SK-N-SH (cell line): ENCODE measurements around the gene CANT1. TPM values are rescaled to one million over a fixed set of nuclear protein-coding genes. Genes with fewer than 3 reads are reported as not detected.
A peak's percentile ranks its signal among the peaks of the same experiment; 100 is the strongest.

ENCODE experiments used
- CTCF ChIA-PET: fragments of 300-600, 350-600 bp; formaldehyde crosslinking; extraction: SDS; loops from one replicate; lab custom pipeline; 2021; lab: Yijun Ruan, JAX
- POLR2A ChIA-PET: fragments of 350-600 bp; sonication (Branson Sonifier 250); formaldehyde crosslinking; extraction: SDS; loops from one replicate; lab custom pipeline; 2020; ENCODE audit warnings: antibody characterized with exemption, inconsistent platforms; lab: Yijun Ruan, JAX
- DNase-seq: peaks from one replicate; pipeline ENCODE4 v3.0.0; 2012
- H2AFZ ChIP-seq: fragments of 200-600 bp; sonication (generic); 2 replicates; pipeline ENCODE4 v1.8.1; 2016; ENCODE audit warnings: antibody characterized with exemption, mild to moderate bottlenecking, low read depth
- H3F3A ChIP-seq: fragments of 200-600 bp; sonication (generic); replicated peaks from 2 replicates; pipeline ENCODE3; 2016; ENCODE audit warnings: antibody characterized with exemption, mild to moderate bottlenecking; ENCODE audit not compliant: insufficient read depth
- H3K27ac ChIP-seq, 2 experiments: fragments of 200-500 bp in 1 of 2; fragments of 200-600 bp in 1 of 2; sonication (Bioruptor generic) in 1 of 2; sonication (generic), shearing (Covaris generic) in 1 of 2; 2 replicates each; pipeline versions ENCODE4 v1.5.1 to v1.6.1; 2014 to 2016; ENCODE audit warnings: low read depth in 2 of 2, inconsistent platforms in 1 of 2, low read length in 1 of 2, mild to moderate bottlenecking in 1 of 2, mixed read lengths in 1 of 2
- H3K27me3 ChIP-seq: fragments of 200-600 bp; sonication (generic), shearing (Covaris generic); 2 replicates; pipeline ENCODE4 v1.6.1; 2016; ENCODE audit warnings: mixed run types; ENCODE audit not compliant: insufficient read depth
- H3K36me3 ChIP-seq, 2 experiments: fragments of 200-500 bp in 1 of 2; fragments of 200-600 bp in 1 of 2; sonication (Bioruptor generic) in 1 of 2; sonication (generic) in 1 of 2; replicated peaks in 1 of 2; 2 replicates each; pipeline versions ENCODE3 to v1.5.1; 2014 to 2016; ENCODE audit warnings: low read length in 1 of 2, mild to moderate bottlenecking in 1 of 2; ENCODE audit not compliant: insufficient read depth in 2 of 2, control insufficient read depth in 1 of 2
- H3K4me1 ChIP-seq, 2 experiments: fragments of 200-500 bp in 1 of 2; fragments of 200-600 bp in 1 of 2; sonication (Bioruptor generic) in 1 of 2; sonication (generic), shearing (Covaris generic) in 1 of 2; 2 replicates each; pipeline versions ENCODE4 v1.5.1 to v1.6.1; 2014 to 2016; ENCODE audit warnings: low read depth in 1 of 2, low read length in 1 of 2, mixed run types in 1 of 2; ENCODE audit not compliant: insufficient read depth in 2 of 2, control insufficient read depth in 1 of 2
- H3K4me2 ChIP-seq: fragments of 200-600 bp; sonication (generic), shearing (Covaris generic); 2 replicates; pipeline ENCODE4 v1.6.1; 2017; ENCODE audit warnings: mixed run types
- H3K4me3 ChIP-seq, 2 experiments: fragments of 200-500 bp in 1 of 2; fragments of 200-600 bp in 1 of 2; sonication (Bioruptor generic) in 1 of 2; sonication (generic), shearing (Covaris generic) in 1 of 2; 2 replicates each; pipeline versions ENCODE4 v1.5.1 to v1.8.1; 2014 to 2016; ENCODE audit warnings: low read depth in 2 of 2, inconsistent platforms in 1 of 2, low read length in 1 of 2, mild to moderate bottlenecking in 1 of 2, mixed read lengths in 1 of 2, moderate library complexity in 1 of 2
- H3K79me2 ChIP-seq: fragments of 200-600 bp; sonication (generic); 2 replicates; pipeline ENCODE4 v1.8.1; 2017; ENCODE audit warnings: mild to moderate bottlenecking; ENCODE audit not compliant: insufficient read depth
- H3K9ac ChIP-seq: fragments of 200-600 bp; sonication (generic); 2 replicates; pipeline ENCODE4 v1.6.1; 2017; ENCODE audit warnings: mixed run types
- H3K9me2 ChIP-seq: fragments of 200-600 bp; sonication (generic); 2 replicates; pipeline ENCODE4 v1.6.1; 2017; ENCODE audit warnings: mixed run types
- H3K9me3 ChIP-seq: fragments of 200-600 bp; sonication (generic); 2 replicates; pipeline ENCODE4 v1.6.1; 2017; ENCODE audit warnings: mixed run types, mild to moderate bottlenecking, moderate library complexity
- H4K20me1 ChIP-seq: fragments of 200-600 bp; sonication (generic); 2 replicates; pipeline ENCODE4 v1.6.1; 2017; ENCODE audit warnings: mild to moderate bottlenecking, mixed run types; ENCODE audit not compliant: insufficient read depth
- CTCF ChIP-seq: fragments of 200-600 bp; sonication (generic); IDR thresholded peaks from 2 replicates; pipeline ENCODE4 v1.6.1; 2017; ENCODE audit warnings: antibody characterized with exemption, mild to moderate bottlenecking, moderate library complexity
- EP300 ChIP-seq, 2 experiments: IDR thresholded peaks; 2 replicates each; pipeline versions ENCODE4 v1.4.0 to v1.6.1; 2012; ENCODE audit warnings: borderline replicate concordance in 1 of 2, low read depth in 1 of 2, low read length in 1 of 2
- FOXJ3 ChIP-seq: sonication (generic); formaldehyde crosslinking; IDR thresholded peaks from 2 replicates; pipeline ENCODE4 v1.5.1; 2020; ENCODE audit warnings: mild to moderate bottlenecking, missing genetic modification reagents
- FOXM1 ChIP-seq: IDR thresholded peaks from 2 replicates; pipeline ENCODE4 v1.4.0; 2012; ENCODE audit warnings: low read depth, mild to moderate bottlenecking
- IRF3 ChIP-seq: fragments of 150-350 bp; IDR thresholded peaks from 2 replicates; pipeline ENCODE4 v1.6.1; 2016; ENCODE audit warnings: mild to moderate bottlenecking, low read depth, low read length
- JUND ChIP-seq: IDR thresholded peaks from 2 replicates; pipeline ENCODE4 v1.4.0; 2012
- NFIC ChIP-seq: IDR thresholded peaks from 2 replicates; pipeline ENCODE4 v1.4.0; 2012; ENCODE audit warnings: borderline replicate concordance
- NRF1 ChIP-seq: IDR thresholded peaks from 2 replicates; pipeline ENCODE4 v1.6.1; 2012; ENCODE audit warnings: low read depth, mild to moderate bottlenecking, low read length
- PBX3 ChIP-seq: IDR thresholded peaks from 2 replicates; pipeline ENCODE4; 2012
- POLR2AphosphoS5 ChIP-seq: IDR thresholded peaks from 2 replicates; pipeline ENCODE4 v1.6.1; 2012; ENCODE audit warnings: low read depth, low read length
- REST ChIP-seq: IDR thresholded peaks from 2 replicates; pipeline ENCODE4 v1.6.1; 2012; ENCODE audit warnings: mild to moderate bottlenecking, low read depth, low read length, moderate library complexity
- RFX5 ChIP-seq: IDR thresholded peaks from 2 replicates; pipeline ENCODE4 v1.6.1; 2012; ENCODE audit warnings: mild to moderate bottlenecking, improper control_type of control experiment, low read length
- RXRA ChIP-seq: IDR thresholded peaks from 2 replicates; pipeline ENCODE4 v1.4.0; 2012; ENCODE audit warnings: low read depth, mild to moderate bottlenecking, borderline replicate concordance
- SMC3 ChIP-seq: IDR thresholded peaks from 2 replicates; pipeline ENCODE4 v1.6.1; 2012; ENCODE audit warnings: low read depth, low read length, improper control_type of control experiment
- TEAD4 ChIP-seq: IDR thresholded peaks from 2 replicates; pipeline ENCODE4 v1.4.0; 2012; ENCODE audit warnings: mild to moderate bottlenecking, borderline replicate concordance; ENCODE audit not compliant: insufficient read depth
- ZBTB33 ChIP-seq: IDR thresholded peaks from 2 replicates; pipeline ENCODE4 v1.4.0; 2012; ENCODE audit warnings: low read depth, borderline replicate concordance
- WGBS: methylation state at CpG from one replicate; pipeline ENCODE4 v1.1.6; 2017; ENCODE audit warnings: low lambda C conversion rate; 5-methylcytosine and 5-hydroxymethylcytosine counted together
- polyA plus RNA-seq, 3 experiments: library from polyadenylated mRNA; depleted of rRNA; stranded (reverse); fragments of >200 nt; gene quantifications; 2 replicates each; pipeline ENCODE4 v1.2.3, GENCODE V29; 2012

CANT1 gene
- polyA plus RNA-seq, 1 of the 3 experiments (the other 2 are of a cell fraction) = 87.4 TPM

GRCh38 chr17:79027274-79027924 is 17.8 kb upstream of the CANT1 start (continued):
- no peak for TF ChIP-seq PBX3
- TF ChIP-seq ZBTB33 = no peak
- no peak for TF ChIP-seq CTCF
- TF ChIP-seq JUND = no peak
- no peak for TF ChIP-seq FOXM1
- TF ChIP-seq RFX5 = no peak
- TF ChIP-seq FOXJ3 (CRISPR knock-in tag) = no peak

GRCh38 chr17:79026376-79027273 is 17.1 kb upstream of the CANT1 start:
- H3K4me3 ChIP-seq = peak overlapping the region; percentile 19 to 35; a peak in 2 of 4 replicates
- peaks cover 33 to 53% of the 10 kb centered on the region in 2 experiments for H3K4me1 ChIP-seq
- H2AFZ ChIP-seq = peak overlapping the region; percentile 48; the same call in 1 of the 2 replicates
- ChIA-PET POLR2A (interaction anchor here (1.4 to 2.1 kb wide), 5 partner anchors 19 to 143 kb away, joined by 3 to 11 read pairs (median 4); partner anchors contain the start of gene LGALS3BP), CTCF (interaction anchor here (0.9 to 22.0 kb wide), 19 partner anchors 8 to 368 kb away, joined by 3 to 405 read pairs (median 6); no protein-coding TSS in a partner anchor)
- peak; percentile 64 for DNase-seq
- H3K27ac ChIP-seq = peak overlapping the region; percentile 51 to 92
- H3K9me2 ChIP-seq = no peaks in the 10 kb centered on the region
- no peaks in the 10 kb centered on the region for H3K27me3 ChIP-seq
- H3K79me2 ChIP-seq = no peaks in the 10 kb centered on the region
- WGBS = 59% methylated on average over 16 of the region's 16 CpGs
- no peaks in the 10 kb centered on the region for H3K9me3 ChIP-seq
- peak overlapping the region; percentile 23; the same call in 1 of the 2 replicates for H3K9ac ChIP-seq
- H3K36me3 ChIP-seq = no peaks in the 10 kb centered on the region
- no peaks in the 10 kb centered on the region for H3F3A ChIP-seq
- no peaks in the 10 kb centered on the region for H4K20me1 ChIP-seq
- peak overlapping the region; percentile 72 for H3K4me2 ChIP-seq
- TF ChIP-seq EP300 (IDR thresholded peaks at IDR 0.05; ENCODE audit: borderline replicate concordance in 1 of 2, low read depth in 1 of 2, low read length in 1 of 2) (peak in 1 of 2 experiments; percentile 53; a peak in 1 of 4 replicates), POLR2AphosphoS5 (peak; percentile 35; the same call in 1 of the 2 replicates), RXRA (peak; percentile 73; the same call in 1 of the 2 replicates), TEAD4 (peak; percentile 63; the same call in 1 of the 2 replicates), NRF1 (no peak), NFIC (peak; percentile 82; the same call in 1 of the 2 replicates), PBX3 (peak; percentile 36; the same call in 1 of the 2 replicates), IRF3 (no peak), SMC3 (no peak), REST (no peak)
